Brain pericyte (primary cell): ENCODE data around the gene ATOH8.
A peak's percentile ranks its signal among the peaks of the same experiment; 100 is the strongest.

ENCODE experiments used
- DNase-seq: peaks from one replicate; pipeline ENCODE4 v3.0.0-alpha.2; 2012; ENCODE audit warnings: low read depth, low spot score

Gene ATOH8

DNA sequence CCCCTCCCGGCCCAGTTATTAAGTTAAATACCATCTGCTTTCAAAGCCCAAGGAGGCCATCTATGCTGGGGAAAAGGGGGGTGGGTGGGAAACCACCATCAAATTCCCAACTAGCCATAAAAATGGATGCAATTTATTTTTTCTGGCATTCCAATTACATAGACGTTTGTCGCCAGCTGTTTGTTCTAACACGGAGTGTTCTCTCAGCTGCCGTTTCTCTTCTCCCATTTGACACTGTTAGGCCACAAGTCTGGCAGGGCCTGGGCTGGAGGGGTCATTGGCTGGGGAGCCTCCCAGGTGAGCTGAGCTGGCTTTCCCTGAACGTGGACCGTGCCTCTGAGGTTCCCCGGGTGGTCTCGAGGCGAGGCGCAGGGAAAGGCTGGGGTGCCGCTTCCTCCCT is 16.6 kb downstream of the ATOH8 start:
- DNase-seq: no peak

DNA sequence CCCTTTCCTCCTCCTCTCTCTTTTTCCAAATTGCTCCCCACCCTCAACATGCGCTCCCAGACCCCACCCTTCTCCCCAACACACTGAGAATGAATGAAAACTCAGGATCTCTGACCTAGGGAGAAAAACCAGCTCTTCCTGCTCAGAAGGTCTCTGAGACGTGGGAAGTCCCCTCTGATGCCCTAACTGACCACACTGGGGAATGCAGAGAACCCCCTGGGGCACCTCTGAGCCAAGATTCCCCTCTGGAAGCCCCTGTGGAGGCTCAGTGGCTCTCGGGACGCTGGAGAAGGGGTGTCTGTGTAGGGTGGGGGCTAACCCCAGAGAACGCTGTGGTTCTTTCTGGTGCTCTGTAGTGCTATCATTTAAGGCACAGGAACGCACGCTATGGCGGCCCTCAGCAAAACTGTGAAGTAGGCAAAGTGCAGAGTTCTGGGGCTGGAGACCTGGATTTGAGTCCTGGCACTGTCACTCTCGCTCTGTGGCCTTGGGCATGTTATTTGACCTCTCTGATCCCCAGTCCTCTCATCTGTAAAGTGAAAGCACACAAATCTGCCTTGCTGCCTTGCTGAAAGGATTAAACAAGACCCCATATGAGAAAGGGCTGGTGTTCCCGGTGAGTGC is 17.1 kb downstream of the ATOH8 start:
- no peak for DNase-seq

DNA sequence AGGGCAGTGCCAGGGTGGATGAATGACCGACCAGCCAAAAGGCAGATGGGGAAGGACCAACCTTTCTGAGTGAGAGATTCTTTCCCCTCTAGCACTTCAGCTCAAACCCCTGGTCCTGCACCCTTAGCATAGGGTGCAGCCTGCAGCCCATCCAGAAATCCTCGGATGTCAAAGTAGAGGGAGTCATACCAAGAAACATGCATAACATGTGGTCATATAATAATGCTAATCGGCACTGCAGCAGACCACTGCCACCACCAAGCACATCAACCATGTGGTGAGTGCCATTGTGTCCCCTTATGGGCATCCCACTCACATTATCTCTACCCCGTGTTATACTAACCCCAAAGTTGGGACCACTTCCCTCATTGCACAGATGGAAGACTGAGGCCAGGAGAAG is 17.7 kb downstream of the ATOH8 start:
- DNase-seq: no peak

DNA sequence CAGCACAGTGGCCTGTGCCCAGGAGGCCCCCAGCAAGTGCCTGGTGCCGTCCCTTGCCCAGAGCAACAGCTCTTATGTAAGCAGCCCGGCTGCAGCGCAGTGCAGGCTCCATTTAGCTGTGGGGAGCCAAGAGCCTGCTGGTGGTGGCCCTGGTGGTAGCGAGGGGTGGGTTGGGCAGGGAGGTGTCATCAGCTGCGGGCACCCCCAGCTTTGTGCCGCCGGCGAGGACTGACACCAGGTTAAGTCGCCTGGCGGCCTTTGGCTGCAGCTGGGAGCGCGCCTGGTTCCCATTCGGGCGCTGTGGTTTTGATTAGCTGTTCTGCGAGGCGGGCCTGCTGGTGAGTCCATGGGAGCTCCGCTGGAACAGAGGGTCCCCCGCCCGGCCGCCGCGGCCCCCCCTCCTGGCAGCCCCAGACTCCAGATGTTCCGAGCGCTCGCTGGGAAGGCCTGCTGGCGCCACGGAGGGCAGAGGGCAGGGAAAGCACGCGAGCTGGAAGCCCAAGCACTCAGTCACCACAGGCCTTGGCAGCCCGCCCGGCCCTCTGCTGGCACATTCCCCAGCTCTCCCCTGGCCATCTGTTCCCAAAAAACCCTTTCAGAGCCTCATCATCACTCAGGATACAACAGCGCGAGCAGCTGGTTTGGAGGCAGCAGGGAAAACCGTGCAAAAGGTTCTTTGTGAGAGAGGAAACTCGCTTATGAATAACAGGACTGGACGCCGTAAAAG is 18.4 kb downstream of the ATOH8 start:
- peak; percentile 99 for DNase-seq

DNA sequence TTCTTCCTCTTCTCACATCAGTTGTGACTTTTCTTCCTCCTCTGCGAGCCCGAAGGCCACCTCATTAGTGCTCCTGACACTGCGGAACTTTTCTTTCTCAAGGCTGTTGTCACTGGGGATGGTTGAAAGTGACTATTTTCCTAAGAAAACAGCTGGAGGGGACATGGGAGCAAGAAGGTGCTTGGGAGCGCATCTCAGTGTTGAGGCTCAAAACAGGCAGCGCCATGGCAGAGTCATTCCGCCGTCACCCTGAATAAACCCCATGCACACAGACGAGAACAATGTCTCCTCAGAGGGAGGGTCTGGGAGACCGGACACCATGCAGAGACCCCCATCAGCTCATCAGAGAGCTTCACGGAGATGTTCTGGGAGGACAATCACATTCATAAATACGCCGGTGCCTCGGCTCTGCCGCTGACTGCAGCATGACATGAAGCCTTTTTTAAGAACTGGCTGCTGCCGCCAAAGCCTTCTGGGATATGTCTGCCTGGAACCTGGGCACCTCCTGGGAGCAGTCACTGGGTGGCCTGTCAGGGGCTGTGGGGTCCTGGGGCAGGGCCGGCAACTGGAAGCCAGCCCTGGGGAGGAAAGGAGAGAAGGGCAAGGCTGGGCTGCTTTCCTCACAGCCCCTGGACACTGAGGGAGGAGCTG is 19.2 kb downstream of the ATOH8 start:
- no peak for DNase-seq

DNA sequence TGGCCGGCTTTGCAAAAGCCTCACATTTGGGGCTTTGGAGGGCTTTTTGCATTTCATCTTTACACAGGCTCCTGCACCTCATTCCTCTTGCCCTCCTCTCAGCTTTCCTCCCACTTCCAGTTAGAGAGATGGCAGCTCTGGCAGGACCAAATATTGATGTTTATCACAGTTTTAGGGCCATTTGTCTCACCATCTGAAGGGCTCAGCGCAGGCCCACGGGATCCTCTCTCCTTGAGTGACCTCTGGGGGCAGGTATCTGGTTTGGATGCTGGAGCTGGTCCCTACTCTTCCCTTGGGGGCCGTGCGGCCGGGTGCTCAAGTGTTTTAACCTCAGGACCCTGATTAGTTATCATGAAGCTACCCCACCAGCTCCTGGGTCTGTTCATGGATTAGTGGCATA is 19.9 kb downstream of the ATOH8 start:
- no peak for DNase-seq

DNA sequence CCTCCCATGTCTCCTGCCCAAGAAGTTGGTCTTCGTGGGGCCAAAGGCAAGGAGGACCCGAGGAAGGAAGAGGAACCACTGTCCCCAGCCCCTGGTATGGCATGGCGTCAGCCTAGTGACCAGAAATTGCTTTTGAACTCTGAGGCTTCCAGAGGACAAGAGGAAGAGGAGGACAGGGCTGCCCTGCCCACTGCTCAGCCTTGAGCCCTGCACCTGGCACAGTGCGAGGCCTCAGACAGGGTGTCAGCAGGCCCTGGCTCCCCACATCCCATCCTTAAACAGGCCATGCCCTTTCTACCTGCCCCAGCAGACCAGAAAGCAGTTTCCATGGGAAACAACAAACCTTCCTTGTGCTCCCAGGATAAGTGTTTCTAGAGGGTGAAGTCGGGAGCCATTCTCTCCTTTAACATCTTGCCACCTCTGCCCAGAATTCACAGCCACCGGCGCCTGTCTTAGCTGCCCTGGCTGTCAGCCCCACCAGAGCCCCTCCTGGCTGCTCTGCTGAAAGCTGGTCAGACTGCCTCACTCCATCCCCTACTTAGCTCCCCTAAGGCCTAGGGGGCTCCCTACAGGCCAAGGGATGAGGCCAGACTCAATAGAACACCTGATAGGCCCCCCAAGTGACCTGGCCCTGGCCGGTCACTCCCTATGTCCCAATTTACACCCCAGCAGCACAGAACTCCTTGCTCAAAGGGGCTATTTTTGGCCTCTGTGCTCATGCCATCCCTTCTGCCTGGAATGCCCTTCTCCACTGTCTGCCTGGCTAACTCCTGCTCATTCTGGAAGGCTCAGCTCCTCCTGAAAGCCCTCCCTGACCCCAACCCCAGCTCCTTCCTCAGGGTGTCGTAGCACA is 20.6 kb downstream of the ATOH8 start:
- DNase-seq: no peak

DNA sequence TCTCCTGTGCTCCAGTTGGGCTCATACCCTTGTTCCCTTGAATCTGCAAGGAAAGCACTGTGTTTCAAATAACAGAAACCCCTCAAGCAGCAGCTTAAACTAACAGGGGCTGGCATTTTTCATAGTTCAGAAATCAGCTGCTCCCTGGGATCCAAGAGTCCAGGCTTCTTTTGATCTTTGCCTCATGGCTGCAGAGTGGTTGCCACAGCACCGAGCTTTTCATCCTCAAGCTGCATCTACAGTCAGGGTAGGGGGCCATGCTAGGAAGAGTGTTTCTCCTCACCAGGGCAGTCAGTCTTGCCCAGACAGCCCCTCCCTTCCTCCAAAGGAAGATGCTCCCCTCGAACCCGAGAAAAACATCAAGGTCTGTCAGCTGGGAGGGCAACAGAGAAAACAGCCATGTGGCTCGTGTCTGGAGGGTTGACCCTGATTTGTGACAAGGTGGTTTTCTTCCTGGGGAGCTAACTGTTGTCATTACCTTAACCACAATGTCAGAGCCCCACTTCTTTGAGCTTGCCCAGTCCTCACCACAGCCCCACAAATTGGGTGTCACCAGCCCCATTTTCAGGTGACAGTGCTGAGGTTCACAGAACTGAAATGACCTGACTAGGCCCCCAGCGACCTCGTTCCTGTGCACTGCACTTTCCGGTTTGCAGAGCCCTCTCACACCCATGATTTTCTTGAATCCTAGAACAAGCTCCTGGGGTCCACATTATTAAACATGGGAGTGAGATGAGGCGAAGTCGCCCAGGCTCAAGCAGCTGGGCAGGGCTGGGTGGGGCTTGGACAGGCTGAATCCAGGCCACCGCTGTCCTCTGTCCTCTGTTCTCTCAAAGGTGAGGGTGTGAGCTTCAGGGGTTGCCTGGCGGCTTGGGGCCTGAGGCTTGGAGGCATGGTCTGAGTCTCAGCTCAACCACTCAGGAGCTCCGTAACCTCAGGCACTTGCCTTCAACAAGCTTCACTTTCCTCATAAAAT is 21.9 kb downstream of the ATOH8 start:
- no peak for DNase-seq

DNA sequence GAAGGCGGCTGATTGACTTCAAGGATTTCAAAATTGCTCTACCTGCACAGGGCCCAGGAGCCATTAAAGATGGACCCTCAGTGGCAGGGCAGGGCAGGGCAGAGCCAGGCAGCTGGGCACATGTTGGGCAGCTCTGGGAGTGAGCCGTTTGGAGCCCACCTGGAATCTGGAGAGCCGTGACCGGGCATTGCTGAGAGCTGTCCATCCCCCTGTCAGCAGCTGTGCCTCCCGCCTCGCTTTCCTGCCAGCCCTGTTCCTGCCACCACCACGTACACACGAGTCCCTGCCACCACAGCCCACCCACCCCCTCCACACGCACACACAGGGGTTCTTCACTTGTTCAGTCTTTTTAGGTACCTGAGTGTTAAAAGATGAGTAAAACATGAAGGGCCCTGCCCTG is 22.9 kb downstream of the ATOH8 start:
- DNase-seq: no peak

DNA sequence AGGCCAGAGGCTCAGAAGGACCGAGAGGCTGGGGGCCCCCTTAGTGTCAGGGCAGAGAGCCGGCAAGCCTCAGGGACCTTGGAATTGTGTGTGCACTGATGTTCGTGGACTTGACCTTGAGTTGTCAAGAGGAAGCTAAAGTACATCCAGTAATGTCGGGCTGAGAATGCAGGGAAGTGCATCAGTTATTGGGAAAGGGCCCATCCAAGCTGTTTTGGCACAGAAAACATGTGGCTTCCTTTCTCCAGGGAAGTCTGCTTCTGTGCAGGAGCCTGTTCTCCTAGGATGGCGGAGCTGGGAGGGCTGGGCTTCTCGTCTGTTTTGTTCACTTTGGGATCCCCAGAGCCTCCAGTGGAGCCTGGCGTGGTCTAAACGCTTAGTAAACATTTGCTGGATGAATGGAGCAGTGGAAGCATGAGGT is 23.7 kb downstream of the ATOH8 start:
- DNase-seq: no peak

DNA sequence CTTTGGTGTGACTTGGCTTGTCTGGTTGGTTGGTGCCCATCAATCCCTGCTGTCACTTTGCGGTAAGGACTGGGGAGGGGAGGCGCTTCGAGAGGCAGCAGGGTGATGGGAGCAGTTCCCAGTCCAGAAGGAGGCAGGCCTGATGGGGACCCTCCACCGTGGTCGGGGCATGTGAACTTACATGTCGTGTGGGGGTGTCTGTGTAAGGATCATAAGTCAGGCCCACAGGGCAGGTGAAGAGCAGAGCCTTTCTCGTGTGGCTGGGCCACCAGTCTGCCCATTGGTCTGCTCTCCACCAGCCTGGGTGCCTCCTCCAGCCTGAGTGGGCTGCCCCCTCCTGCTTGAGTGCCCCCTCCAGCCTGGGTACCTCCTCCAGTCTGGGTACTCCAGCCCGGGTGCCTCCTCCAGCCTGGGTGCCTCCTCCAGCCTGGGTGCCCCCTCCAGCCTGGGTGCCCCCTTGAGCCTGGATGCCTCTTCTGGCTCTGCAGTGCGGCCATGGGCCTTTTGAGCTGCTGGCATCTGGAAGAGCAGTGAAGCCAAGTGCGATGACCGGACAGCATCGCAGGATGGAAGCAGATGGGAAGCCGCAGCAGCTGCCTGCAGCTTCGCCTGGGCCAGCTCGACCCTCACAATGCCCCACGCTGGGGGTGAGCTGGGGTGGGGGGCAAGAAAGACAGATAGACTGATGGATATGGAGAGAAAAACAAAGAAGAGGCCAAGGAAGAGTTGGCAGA is 25.0 kb downstream of the ATOH8 start:
- DNase-seq: no peak

DNA sequence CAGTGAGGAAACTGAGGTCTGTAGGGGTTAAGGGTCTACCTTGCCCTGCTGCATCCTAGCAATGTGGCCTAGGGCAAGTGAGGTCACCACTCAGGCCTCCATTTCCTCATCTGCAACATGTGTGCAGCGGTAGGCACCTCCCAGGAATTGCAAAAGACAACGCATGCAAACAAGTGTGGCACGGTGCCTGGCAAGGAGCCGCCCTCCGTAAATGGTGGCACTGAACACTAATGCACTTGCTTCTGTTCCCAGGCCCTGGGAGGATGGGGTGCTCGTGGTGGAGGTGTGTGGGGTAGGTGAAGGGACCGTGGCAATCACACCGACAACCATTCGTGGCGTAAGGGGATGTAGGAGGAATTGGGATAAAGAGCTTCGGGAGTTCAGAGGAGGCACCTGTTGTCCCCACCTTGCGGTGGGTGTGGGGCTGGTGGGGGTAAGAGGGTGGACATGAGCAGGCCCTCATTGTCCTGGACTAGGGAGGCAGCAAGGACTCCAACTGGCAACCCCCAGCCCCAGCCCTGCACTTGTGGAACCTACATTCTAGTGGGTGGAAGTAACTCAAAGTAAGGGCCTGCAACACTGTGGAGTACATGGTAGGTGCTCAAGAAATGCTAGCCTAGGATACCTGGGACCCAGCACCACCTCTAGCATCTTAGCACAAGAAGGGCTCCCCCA is 26.0 kb downstream of the ATOH8 start:
- no peak for DNase-seq

DNA sequence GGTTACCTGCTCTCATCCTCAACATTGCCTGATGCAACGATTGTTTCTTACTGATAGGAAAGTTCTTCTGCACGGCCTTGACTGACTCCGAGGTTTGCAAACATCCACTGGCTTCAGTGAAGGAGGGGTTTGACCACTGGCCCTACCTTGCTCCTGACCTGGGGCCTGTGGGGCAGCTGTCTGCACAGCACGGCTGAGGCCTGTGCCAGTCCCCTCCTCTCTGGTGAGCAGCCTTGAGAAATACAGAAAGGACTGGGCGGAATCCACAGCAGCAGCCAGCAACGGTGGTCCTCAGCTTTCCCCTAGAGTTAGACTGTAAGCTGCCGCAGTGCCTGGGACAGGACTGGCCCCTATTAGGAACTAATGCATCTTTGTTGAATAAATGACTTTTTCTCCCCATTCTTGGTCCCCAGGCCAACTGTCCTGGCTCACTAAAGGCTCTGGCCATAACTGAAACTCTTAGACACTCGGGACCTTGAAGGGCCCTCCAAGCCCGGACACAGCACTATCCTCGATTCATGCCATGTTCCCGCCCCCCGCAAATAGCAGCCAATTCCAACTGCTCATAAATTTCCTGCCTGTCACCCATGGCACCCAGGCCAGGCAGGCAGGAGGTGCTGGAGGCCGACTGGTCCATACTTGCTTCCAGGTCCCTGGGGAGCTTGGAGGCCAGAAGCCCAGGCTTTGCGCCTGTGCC is 26.7 kb downstream of the ATOH8 start:
- no peak for DNase-seq

DNA sequence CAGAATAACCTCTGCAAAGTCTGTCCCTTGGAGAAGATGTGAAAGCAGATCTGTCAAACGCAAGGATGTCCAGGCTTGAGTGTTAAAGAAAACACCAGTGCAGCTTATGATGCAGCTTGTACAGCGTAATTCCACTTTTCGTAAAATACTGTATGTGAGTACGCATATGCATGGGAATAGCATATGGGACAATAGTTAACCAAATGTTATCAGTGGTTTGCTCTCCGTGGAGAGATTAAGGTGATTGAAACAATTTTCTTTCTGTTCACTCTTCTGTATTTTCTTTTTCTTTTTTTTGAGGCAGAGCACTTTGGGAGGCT is 27.2 kb downstream of the ATOH8 start:
- DNase-seq: no peak

DNA sequence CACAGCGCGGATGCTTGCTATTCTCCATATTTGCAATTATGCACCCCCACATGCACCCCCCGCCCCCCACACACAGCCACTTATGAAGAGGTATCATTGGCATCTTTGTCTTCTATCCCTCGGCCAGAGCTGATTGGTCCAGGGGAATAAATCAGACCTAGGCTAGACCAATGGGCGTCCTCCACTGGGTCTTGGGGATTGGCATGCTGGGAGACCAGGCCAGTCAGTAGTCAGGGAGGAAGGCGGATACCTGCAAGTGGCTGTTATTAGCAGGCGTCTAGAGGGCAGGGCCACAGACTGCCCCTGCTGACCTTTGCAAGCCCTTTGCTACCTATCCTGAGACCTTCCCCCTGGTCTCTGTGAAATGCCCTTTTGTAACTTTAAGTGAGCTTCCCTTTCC is 30.0 kb downstream of the ATOH8 start:
- no peak for DNase-seq

DNA sequence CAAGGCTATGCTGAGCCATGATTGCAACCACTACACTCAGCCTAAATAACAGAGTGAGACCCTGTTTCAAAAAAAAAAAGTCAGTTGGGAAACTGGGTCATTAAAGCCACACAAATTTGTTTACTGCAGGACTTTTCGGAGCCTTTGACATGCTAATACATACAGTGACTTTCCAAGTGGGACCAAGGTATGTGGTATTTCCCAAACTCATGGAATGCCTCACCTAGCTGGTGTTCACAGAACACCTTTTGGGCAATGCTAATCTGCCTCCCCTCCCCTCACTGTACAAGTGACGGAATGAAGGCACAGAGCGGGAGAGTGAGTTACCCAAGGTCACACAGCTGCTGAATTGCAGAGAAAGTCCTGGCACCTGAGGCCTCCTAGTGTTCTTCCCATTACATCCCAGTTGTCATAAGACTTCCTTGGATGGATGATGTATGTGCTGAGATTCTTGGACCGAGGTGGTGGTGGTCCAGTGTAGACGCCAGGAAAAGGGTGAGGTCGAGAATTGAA is 30.7 kb downstream of the ATOH8 start:
- DNase-seq: no peak

DNA sequence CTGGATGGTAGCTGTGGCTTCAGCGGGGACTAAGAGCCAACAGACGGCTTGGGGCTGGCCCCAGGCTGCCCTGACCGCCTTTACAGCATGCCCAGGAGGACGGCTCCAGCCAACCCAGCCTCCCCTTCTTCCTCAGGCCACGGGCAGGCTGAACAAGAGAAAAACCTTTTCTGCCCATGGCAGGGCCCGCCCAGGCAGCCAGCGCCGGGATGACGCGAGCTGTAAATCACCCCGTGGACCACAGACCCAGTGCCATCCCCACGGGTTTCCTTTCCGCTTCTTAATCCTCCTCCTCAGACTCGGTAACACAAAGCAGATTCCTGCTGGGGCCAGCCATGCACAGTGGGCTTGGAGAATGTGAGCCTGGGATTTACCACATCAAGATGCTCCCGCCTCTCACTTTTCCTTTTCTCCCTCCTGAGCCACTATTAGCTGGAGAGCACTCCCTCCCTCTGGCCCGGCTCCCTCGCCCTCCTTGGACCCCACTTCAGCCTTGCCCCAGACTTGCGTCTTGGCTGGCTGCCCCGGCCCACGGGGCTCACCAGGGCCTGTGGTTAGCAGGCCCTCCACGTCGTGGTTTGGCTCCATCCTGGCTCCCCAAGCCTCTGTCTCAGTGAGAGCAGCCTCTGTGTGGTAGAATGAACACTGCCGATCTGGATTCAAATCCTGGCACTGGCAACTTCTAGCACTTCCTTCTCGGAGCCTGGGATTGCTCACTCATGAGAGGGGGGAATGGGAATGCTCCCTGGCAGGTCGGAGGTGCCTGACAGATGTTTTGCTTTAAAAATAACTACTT is 31.4 kb downstream of the ATOH8 start:
- no peak for DNase-seq

DNA sequence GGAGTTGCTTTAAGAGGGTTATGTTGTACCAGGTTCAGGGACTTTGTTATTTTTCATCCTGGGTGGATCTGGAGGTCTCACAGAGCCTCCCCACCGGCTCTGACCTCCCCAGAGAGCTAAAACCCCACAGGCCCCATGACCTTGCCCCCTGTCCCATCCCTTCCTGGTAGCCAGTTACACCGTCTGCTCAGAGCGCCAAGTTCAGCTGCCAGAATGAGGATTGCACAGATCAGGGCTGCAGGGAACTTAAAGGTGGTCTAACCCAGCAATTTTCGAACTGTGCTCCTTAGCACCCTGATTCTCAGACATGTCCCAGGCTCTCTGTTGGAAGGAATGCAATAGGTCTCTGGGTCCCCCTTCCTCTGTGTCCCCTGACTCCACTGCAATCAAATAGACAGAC is 32.1 kb downstream of the ATOH8 start:
- no peak for DNase-seq
